Measurements from ENCODE around the gene DDX39B. TPM values are rescaled to one million over a fixed set of nuclear protein-coding genes. Genes with fewer than 3 reads are reported as not detected.
"Not testable (repeated sequence)": the region's sequence is repeated elsewhere in the genome, so short reads cannot be mapped to it uniquely, and the experiment has no call there.

The DDX39B gene
- total RNA-seq, 6 donors from 2014 or later, result 201 to 541 (median 270) TPM

GRCh38 chr6:31513456-31514165 lies 28.2 kb downstream of the DDX39B start:
- Histone ChIP-seq H3K27ac (no peak overlapping the region), H3K9me3 (no peaks in the 10 kb centered on the region), H3K36me3 (peaks cover 0 to 22% (median 11%) of the 10 kb centered on the region in 4 donors), H3K4me3 (no peak overlapping the region), H3K27me3 (no peaks in the 10 kb centered on the region), H3K4me1 (no peaks in the 10 kb centered on the region)
- TF ChIP-seq EP300 (IDR thresholded peaks at IDR 0.05) (no peak), CTCF (IDR thresholded peaks at IDR 0.05) (no peak), POLR2AphosphoS5 (IDR thresholded peaks at IDR 0.05) (no peak), POLR2A (IDR thresholded peaks at IDR 0.05) (no peak)
- DNase-seq (no peak), ATAC-seq (ENCODE audit: low FRiP score in 2 of 2) (no peak)
- WGBS, 2 donors, result 82 to 91% methylated on average over 4 of the region's 5 CpGs

GRCh38 chr6:31510007-31510406 lies 31.8 kb downstream of the DDX39B start:
- no peak for TF ChIP-seq CTCF (IDR thresholded peaks at IDR 0.05)
- no peak for TF ChIP-seq EP300 (IDR thresholded peaks at IDR 0.05)
- no peaks in the 10 kb centered on the region for H3K9me3 ChIP-seq
- H3K4me1 ChIP-seq, result no peaks in the 10 kb centered on the region
- DNase-seq (no peak), ATAC-seq (ENCODE audit: low FRiP score in 2 of 2) (no peak)
- no peak overlapping the region for H3K27ac ChIP-seq
- H3K27me3 ChIP-seq, result no peaks in the 10 kb centered on the region
- H3K4me3 ChIP-seq, result no peak overlapping the region
- H3K36me3 ChIP-seq, result peaks cover 0 to 42% (median 30%) of the 10 kb centered on the region in 4 donors
- WGBS, 2 donors, result 61 to 68% methylated on average over 4 of the region's 4 CpGs

GRCh38 chr6:31509036-31509435 lies 32.8 kb downstream of the DDX39B start:
- DNase-seq, H3K27me3 ChIP-seq: not testable (repeated sequence)

GRCh38 chr6:31502586-31502985 lies 39.2 kb downstream of the DDX39B start:
- Histone ChIP-seq H3K4me3 (no peak overlapping the region), H3K4me1 (peaks cover 2 to 10% (median 7%) of the 10 kb centered on the region in 4 donors), H3K27me3 (no peaks in the 10 kb centered on the region), H3K36me3 (peaks cover 0 to 16% (median 14%) of the 10 kb centered on the region in 4 donors), H3K27ac (no peak overlapping the region), H3K9me3 (no peaks in the 10 kb centered on the region)
- no peak for DNase-seq
- ATAC-seq (ENCODE audit: low FRiP score in 2 of 2), result no peak
- no peak for TF ChIP-seq CTCF (IDR thresholded peaks at IDR 0.05)
- no peak for TF ChIP-seq POLR2AphosphoS5 (IDR thresholded peaks at IDR 0.05)
- no peak for TF ChIP-seq EP300 (IDR thresholded peaks at IDR 0.05)

More at GRCh38 chr6:31509036-31509435, 32.8 kb downstream of the DDX39B start:
- H3K27ac ChIP-seq; H3K4me3 ChIP-seq; H3K4me1 ChIP-seq; H3K9me3 ChIP-seq; ATAC-seq (ENCODE audit: low FRiP score in 2 of 2): not testable (repeated sequence)
- H3K36me3 ChIP-seq, result peaks cover 0 to 42% (median 30%) of the 10 kb centered on the region in 4 donors
- WGBS, 2 donors, result 40% methylated on average over 2 of the region's 2 CpGs; no CpG with 5 or more reads in 1 of the 2 donors

- DNase-seq; H3K27me3 ChIP-seq; H3K27ac ChIP-seq; ATAC-seq (ENCODE audit: low FRiP score in 2 of 2); H3K36me3 ChIP-seq; H3K4me3 ChIP-seq; H3K9me3 ChIP-seq: not testable (repeated sequence)
- WGBS, 2 donors, result 100% methylated on average over 1 of the region's 2 CpGs
- peaks cover 10 to 27% (median 16%) of the 10 kb centered on the region in 4 donors for H3K4me1 ChIP-seq
These were observed 42.2 kb downstream of the DDX39B start for GRCh38 chr6:31499648-31500047.

GRCh38 chr6:31498748-31499147 lies 43.1 kb downstream of the DDX39B start:
- WGBS, 2 donors, result 27 to 31% methylated on average over 14 to 21 of the region's 21 CpGs
- Histone ChIP-seq H3K27ac (no peak overlapping the region), H3K4me3 (peak overlapping the region in 3 of 4 donors; percentile 52 to 88 (median 68)), H3K9me3 (no peaks in the 10 kb centered on the region), H3K27me3 (no peaks in the 10 kb centered on the region), H3K4me1 (peaks cover 10 to 27% (median 16%) of the 10 kb centered on the region in 4 donors), H3K36me3 (no peaks in the 10 kb centered on the region)
- ATAC-seq (ENCODE audit: low FRiP score in 2 of 2) (no peak), DNase-seq (peak; percentile 24 to 75)
- TF ChIP-seq CTCF (IDR thresholded peaks at IDR 0.05) (no peak), EP300 (IDR thresholded peaks at IDR 0.05) (no peak), POLR2A (IDR thresholded peaks at IDR 0.05) (no peak), POLR2AphosphoS5 (IDR thresholded peaks at IDR 0.05) (no peak)
